Measurements from ENCODE around the gene ACVR1. TPM values are rescaled to one million over a fixed set of nuclear protein-coding genes. Genes with fewer than 3 reads are reported as not detected.

Gene ACVR1
- total and polyA plus RNA-seq, 9 of the 15 experiments (the other 6 are each of a cell fraction or from before 2014, with no cell fraction given) = 3.8 to 14.3 (median 6.9) TPM

DNA sequence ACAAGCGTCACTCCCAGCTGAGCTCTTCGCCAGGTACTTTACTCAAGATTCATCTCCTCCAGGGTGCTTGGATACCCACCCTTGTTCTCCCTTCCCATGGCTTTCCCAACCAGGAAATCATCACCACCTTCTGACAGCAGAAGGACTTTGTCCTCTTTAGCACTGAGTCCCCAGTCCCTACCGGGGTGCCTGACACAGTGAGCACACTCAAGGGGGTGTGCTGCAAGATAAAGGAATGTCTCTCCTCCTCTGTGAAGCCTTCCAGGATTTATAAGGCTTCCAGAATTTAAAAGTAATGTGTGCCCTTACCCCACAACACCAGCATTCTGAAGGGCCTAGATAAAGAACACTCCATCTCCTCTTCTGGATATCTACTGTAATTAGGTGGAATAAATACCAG, 39.6 kb downstream of the ACVR1 start:
- H3K4me3 ChIP-seq = no peak overlapping the region
- H3K4me1 ChIP-seq (replicated peaks in 1 of 2; ENCODE audit: control insufficient read depth in 2 of 2, insufficient read depth in 2 of 2, low read length in 2 of 2) = peaks cover 14 to 50% of the 10 kb centered on the region in 2 experiments
- ChIA-PET CTCF (ENCODE audit: low intra/inter-chr PET ratio) (no interaction called here), POLR2A (interaction anchor here (0.6 to 1.1 kb wide), 5 partner anchors 17 to 777 kb away, joined by 3 to 4 read pairs (median 3); no protein-coding TSS in a partner anchor)
- ATAC-seq (no peak), FAIRE-seq (no peak), DNase-seq (ENCODE audit: extremely low read depth in 1 of 4, low spot score in 3 of 4) (peak in 1 of 4 experiments; percentile 30)
- peak overlapping the region; percentile 42; the same call in 1 of the 2 replicates for H3K4me2 ChIP-seq (ENCODE audit: insufficient read depth, low read length)
- no peaks in the 10 kb centered on the region for H3K9me3 ChIP-seq (replicated peaks; ENCODE audit: control insufficient read depth, insufficient read depth, low read depth, low read length)
- intact Hi-C loops (cut with micrococcal nuclease) (loop anchor here (5.0 kb wide), 1 partner anchor 171 kb away; no protein-coding TSS in a partner anchor), in situ Hi-C loops (cut with MboI) (no loop called here)
- H3K9me1 ChIP-seq (ENCODE audit: control insufficient read depth, insufficient read depth, low read length) = no peaks in the 10 kb centered on the region
- H3K9ac ChIP-seq (ENCODE audit: insufficient read depth in 1 of 2, low read depth in 2 of 2, low read length in 2 of 2) = peak overlapping the region in 1 of 2 experiments; percentile 85; a peak in 2 of 4 replicates
- WGBS (ENCODE audit: insufficient coverage, low coverage, missing lambda C conversion rate) = 65% methylated on average over 3 of the region's 3 CpGs
- BruUV-seq (replicated peaks) = no TSS peak
- H4K20me1 ChIP-seq (replicated peaks; ENCODE audit: control insufficient read depth, insufficient read depth, low read length) = no peaks in the 10 kb centered on the region
- H3K79me2 ChIP-seq (ENCODE audit: control insufficient read depth, insufficient read depth, low read length) = peaks cover 19% of the 10 kb centered on the region; the same call in 2 of the 3 replicates
- no peak overlapping the region; the same call in 2 of the 3 replicates for H3K27ac ChIP-seq (ENCODE audit: extremely low read depth, low read depth, low read length)
- H3K36me3 ChIP-seq (ENCODE audit: control insufficient read depth, insufficient read depth, low read length) = no peaks in the 10 kb centered on the region; the same call in 2 of the 3 replicates
- peak overlapping the region; percentile 84; the same call in 1 of the 2 replicates for H2AFZ ChIP-seq (ENCODE audit: low read depth, low read length)
- no peaks in the 10 kb centered on the region for H3K27me3 ChIP-seq (ENCODE audit: control insufficient read depth in 2 of 2, insufficient read depth in 2 of 2, low read length in 2 of 2)
- TF ChIP-seq, protein P1, sequence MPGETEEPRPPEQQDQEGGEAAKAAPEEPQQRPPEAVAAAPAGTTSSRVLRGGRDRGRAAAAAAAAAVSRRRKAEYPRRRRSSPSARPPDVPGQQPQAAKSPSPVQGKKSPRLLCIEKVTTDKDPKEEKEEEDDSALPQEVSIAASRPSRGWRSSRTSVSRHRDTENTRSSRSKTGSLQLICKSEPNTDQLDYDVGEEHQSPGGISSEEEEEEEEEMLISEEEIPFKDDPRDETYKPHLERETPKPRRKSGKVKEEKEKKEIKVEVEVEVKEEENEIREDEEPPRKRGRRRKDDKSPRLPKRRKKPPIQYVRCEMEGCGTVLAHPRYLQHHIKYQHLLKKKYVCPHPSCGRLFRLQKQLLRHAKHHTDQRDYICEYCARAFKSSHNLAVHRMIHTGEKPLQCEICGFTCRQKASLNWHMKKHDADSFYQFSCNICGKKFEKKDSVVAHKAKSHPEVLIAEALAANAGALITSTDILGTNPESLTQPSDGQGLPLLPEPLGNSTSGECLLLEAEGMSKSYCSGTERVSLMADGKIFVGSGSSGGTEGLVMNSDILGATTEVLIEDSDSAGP (CRISPR knock-in tag; IDR thresholded peaks at IDR 0.05) = 0 out of 2 replicates have a peak, but pooled peaks have one; percentile 36
- TF ChIP-seq, protein P2, sequence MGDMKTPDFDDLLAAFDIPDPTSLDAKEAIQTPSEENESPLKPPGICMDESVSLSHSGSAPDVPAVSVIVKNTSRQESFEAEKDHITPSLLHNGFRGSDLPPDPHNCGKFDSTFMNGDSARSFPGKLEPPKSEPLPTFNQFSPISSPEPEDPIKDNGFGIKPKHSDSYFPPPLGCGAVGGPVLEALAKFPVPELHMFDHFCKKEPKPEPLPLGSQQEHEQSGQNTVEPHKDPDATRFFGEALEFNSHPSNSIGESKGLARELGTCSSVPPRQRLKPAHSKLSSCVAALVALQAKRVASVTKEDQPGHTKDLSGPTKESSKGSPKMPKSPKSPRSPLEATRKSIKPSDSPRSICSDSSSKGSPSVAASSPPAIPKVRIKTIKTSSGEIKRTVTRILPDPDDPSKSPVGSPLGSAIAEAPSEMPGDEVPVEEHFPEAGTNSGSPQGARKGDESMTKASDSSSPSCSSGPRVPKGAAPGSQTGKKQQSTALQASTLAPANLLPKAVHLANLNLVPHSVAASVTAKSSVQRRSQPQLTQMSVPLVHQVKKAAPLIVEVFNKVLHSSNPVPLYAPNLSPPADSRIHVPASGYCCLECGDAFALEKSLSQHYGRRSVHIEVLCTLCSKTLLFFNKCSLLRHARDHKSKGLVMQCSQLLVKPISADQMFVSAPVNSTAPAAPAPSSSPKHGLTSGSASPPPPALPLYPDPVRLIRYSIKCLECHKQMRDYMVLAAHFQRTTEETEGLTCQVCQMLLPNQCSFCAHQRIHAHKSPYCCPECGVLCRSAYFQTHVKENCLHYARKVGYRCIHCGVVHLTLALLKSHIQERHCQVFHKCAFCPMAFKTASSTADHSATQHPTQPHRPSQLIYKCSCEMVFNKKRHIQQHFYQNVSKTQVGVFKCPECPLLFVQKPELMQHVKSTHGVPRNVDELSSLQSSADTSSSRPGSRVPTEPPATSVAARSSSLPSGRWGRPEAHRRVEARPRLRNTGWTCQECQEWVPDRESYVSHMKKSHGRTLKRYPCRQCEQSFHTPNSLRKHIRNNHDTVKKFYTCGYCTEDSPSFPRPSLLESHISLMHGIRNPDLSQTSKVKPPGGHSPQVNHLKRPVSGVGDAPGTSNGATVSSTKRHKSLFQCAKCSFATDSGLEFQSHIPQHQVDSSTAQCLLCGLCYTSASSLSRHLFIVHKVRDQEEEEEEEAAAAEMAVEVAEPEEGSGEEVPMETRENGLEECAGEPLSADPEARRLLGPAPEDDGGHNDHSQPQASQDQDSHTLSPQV (IDR thresholded peaks at IDR 0.05) = 0 out of 2 replicates have a peak, but pooled peaks have one; percentile 21
- no peak for TF ChIP-seq SMAD1 (IDR thresholded peaks at IDR 0.05; ENCODE audit: low read depth, low read length, partially characterized antibody)
- 0 out of 2 replicates have a peak, but pooled peaks have one; percentile 36 for TF ChIP-seq FOXP4 (CRISPR knock-in tag; IDR thresholded peaks at IDR 0.05; ENCODE audit: borderline replicate concordance)
- peak; percentile 72 for TF ChIP-seq BCOR (IDR thresholded peaks at IDR 0.05)
- TF ChIP-seq ZNF436 (CRISPR knock-in tag; IDR thresholded peaks at IDR 0.05) = peak; percentile 72; the same call in 1 of the 2 replicates
- peak; percentile 22; the same call in 1 of the 2 replicates for TF ChIP-seq CBFA2T3 (IDR thresholded peaks at IDR 0.05)
- TF ChIP-seq SMAD2 (IDR thresholded peaks at IDR 0.05; ENCODE audit: low read depth, low read length) = no peak
- no peak for TF ChIP-seq TSC22D4 (tag; IDR thresholded peaks at IDR 0.05)
- peak; percentile 33 to 39; a peak in 1 of 4 replicates for TF ChIP-seq KDM1A (IDR thresholded peaks at IDR 0.05)
- TF ChIP-seq ZFP36 (IDR thresholded peaks at IDR 0.05; ENCODE audit: low read depth, low read length, partially characterized antibody) = peak; percentile 98
- TF ChIP-seq, protein P3, sequence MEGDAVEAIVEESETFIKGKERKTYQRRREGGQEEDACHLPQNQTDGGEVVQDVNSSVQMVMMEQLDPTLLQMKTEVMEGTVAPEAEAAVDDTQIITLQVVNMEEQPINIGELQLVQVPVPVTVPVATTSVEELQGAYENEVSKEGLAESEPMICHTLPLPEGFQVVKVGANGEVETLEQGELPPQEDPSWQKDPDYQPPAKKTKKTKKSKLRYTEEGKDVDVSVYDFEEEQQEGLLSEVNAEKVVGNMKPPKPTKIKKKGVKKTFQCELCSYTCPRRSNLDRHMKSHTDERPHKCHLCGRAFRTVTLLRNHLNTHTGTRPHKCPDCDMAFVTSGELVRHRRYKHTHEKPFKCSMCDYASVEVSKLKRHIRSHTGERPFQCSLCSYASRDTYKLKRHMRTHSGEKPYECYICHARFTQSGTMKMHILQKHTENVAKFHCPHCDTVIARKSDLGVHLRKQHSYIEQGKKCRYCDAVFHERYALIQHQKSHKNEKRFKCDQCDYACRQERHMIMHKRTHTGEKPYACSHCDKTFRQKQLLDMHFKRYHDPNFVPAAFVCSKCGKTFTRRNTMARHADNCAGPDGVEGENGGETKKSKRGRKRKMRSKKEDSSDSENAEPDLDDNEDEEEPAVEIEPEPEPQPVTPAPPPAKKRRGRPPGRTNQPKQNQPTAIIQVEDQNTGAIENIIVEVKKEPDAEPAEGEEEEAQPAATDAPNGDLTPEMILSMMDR (IDR thresholded peaks at IDR 0.05 in 2 of 3, conservative IDR thresholded peaks at IDR 0.05 in 1 of 3; ENCODE audit: insufficient read depth in 2 of 3, low read depth in 1 of 3, low read length in 3 of 3) = no peak

Data from K562 (cell line).